Breast epithelium (tissue), 3 donors: ENCODE results near the gene ATP5F1E.

Experiments
- CTCF ChIP-seq, 3 donors: fragments of 450-650 bp; IDR thresholded peaks; one replicate each; pipeline ENCODE4 v1.5.1; 2016 to 2017; ENCODE audit warnings: antibody characterized with exemption in 3 of 3, mild to moderate bottlenecking in 3 of 3, moderate library complexity in 3 of 3
- POLR2A ChIP-seq: fragments of 450-650 bp; IDR thresholded peaks from one replicate; pipeline ENCODE4 v1.6.1; 2016; ENCODE audit warnings: antibody characterized with exemption, mild to moderate bottlenecking, moderate library complexity
- POLR2AphosphoS5 ChIP-seq, 3 donors: sonication (generic); formaldehyde crosslinking; IDR thresholded peaks; one replicate each; pipeline ENCODE4 v1.6.1; 2017; ENCODE audit warnings: antibody characterized with exemption in 3 of 3

- TF ChIP-seq POLR2A: no peak
- TF ChIP-seq CTCF (IDR thresholded peaks at IDR 0.05): no peak
- TF ChIP-seq POLR2AphosphoS5 (IDR thresholded peaks at IDR 0.05): no peak
Observed at GRCh38 chr20:59062081-59062480, 29.9 kb upstream of the ATP5F1E start.
